Measurements from ENCODE around the gene HM13.

DNA sequence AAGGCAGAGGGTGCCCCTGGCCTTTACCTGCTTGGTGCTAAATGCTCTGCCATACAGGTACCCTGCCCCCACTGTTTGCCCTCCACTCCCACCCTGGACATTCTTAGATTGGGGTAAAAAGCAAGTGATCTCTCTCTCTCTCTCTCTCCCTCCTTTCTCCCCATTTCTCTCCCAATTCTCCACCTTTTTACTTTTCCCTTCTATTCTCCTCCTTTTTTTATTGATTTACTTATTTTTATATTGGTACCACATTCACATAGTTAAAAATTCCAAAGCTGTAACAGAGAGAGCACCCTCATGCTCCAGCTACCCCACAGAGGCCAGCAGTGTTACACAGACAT lies 53.1 kb downstream of the HM13 start:
- no peak for TF ChIP-seq EZH2phosphoT487 (IDR thresholded peaks at IDR 0.05; ENCODE audit: borderline replicate concordance, low read length)
- TF ChIP-seq, protein P1, sequence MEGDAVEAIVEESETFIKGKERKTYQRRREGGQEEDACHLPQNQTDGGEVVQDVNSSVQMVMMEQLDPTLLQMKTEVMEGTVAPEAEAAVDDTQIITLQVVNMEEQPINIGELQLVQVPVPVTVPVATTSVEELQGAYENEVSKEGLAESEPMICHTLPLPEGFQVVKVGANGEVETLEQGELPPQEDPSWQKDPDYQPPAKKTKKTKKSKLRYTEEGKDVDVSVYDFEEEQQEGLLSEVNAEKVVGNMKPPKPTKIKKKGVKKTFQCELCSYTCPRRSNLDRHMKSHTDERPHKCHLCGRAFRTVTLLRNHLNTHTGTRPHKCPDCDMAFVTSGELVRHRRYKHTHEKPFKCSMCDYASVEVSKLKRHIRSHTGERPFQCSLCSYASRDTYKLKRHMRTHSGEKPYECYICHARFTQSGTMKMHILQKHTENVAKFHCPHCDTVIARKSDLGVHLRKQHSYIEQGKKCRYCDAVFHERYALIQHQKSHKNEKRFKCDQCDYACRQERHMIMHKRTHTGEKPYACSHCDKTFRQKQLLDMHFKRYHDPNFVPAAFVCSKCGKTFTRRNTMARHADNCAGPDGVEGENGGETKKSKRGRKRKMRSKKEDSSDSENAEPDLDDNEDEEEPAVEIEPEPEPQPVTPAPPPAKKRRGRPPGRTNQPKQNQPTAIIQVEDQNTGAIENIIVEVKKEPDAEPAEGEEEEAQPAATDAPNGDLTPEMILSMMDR (IDR thresholded peaks at IDR 0.05; ENCODE audit: low read depth, low read length, poor library complexity, severe bottlenecking), result no peak
